Measurements from ENCODE around the gene PAPPA2. TPM values are rescaled to one million over a fixed set of nuclear protein-coding genes. Genes with fewer than 3 reads are reported as not detected.

The PAPPA2 gene
- total RNA-seq, 1 donor from 2014 or later, result 0.50 TPM

DNA sequence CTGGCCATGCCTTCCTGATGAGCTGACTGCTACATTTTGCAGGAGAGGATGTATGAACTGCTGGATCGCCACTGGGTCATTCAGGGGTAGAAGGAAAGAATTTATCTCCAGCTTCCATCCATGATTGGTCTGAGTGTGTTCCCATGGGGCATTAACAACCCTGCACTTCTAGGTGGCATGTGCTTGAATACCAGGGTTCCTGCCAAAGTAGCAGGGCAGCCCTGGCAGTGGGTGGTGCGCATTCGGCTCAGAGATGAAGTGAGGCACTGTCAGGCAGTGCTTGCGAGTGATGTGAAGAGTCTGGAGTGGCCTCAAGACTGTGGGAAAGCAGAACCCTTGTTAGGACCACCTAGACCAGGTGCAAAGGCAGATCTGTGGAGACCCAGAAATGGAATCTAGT lies 406.6 kb downstream of the PAPPA2 start:
- TF ChIP-seq, protein P1, sequence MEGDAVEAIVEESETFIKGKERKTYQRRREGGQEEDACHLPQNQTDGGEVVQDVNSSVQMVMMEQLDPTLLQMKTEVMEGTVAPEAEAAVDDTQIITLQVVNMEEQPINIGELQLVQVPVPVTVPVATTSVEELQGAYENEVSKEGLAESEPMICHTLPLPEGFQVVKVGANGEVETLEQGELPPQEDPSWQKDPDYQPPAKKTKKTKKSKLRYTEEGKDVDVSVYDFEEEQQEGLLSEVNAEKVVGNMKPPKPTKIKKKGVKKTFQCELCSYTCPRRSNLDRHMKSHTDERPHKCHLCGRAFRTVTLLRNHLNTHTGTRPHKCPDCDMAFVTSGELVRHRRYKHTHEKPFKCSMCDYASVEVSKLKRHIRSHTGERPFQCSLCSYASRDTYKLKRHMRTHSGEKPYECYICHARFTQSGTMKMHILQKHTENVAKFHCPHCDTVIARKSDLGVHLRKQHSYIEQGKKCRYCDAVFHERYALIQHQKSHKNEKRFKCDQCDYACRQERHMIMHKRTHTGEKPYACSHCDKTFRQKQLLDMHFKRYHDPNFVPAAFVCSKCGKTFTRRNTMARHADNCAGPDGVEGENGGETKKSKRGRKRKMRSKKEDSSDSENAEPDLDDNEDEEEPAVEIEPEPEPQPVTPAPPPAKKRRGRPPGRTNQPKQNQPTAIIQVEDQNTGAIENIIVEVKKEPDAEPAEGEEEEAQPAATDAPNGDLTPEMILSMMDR (IDR thresholded peaks at IDR 0.05), result no peak
- Histone ChIP-seq H3K9me3 (no peaks in the 10 kb centered on the region), H3K36me3 (no peaks in the 10 kb centered on the region), H3K4me3 (no peak overlapping the region), H3K4me1 (no peaks in the 10 kb centered on the region), H3K27ac (no peak overlapping the region), H3K27me3 (ENCODE audit: low read depth) (no peaks in the 10 kb centered on the region)
- intact Hi-C loops (cut with DNase I), result no loop called here
- ATAC-seq (peak in 1 of 2 donors; percentile 23), DNase-seq (no peak)

DNA sequence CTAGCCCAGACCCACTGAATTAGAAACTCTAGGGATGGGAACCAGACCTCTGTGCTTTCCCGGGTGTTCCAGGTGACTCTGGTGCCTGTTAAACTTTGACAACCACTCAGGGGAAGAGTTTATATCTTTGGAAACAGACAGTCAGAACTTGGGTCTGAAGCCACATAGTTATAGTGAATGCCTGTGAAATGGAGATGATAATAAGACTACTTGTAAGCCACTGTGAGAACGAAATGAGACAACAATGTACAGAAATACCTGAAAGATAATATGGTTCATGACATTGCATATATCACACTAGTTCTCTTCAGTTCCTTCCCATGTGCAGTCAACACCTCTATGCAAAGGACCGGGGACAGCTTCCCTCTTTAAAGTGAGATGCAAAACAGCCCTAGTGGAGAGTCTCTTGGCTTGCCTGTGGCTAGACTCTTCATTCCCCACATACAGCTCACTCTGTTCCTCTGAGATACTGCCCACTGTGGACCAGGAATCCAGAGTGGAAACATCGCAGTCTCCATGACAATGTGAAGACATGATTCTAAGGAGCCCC lies 414.1 kb downstream of the PAPPA2 start:
- intact Hi-C loops (cut with DNase I), result no loop called here
- no peaks in the 10 kb centered on the region for H3K27me3 ChIP-seq (ENCODE audit: low read depth)
- TF ChIP-seq, protein P1 (IDR thresholded peaks at IDR 0.05), result no peak
- no peaks in the 10 kb centered on the region for H3K4me1 ChIP-seq
- no peaks in the 10 kb centered on the region for H3K9me3 ChIP-seq
- DNase-seq (no peak), ATAC-seq (no peak)
- no peak overlapping the region for H3K4me3 ChIP-seq
- no peak overlapping the region for H3K27ac ChIP-seq
- no peaks in the 10 kb centered on the region for H3K36me3 ChIP-seq

DNA sequence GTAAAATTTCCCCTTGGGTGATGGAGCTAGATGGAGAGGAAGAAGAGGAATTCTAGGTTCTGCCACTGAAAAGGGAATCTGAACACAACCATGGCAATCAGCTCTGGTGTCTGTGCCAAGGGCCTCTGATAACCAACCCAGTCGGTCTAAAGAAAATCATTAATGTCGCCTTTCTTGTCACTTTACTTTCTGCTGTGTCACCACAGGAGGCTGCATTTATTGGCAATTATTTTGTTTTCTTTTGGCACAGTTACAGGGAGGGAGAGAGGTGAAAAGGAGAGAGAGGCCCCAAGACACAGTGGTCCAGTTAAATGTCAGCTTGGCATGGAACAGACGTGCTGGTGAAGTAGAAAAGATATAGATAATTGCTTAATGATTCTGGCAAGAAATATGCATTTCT lies 414.6 kb downstream of the PAPPA2 start:
- Histone ChIP-seq H3K27ac (no peak overlapping the region), H3K4me3 (no peak overlapping the region), H3K4me1 (no peaks in the 10 kb centered on the region), H3K27me3 (ENCODE audit: low read depth) (no peaks in the 10 kb centered on the region), H3K36me3 (no peaks in the 10 kb centered on the region), H3K9me3 (no peaks in the 10 kb centered on the region)
- TF ChIP-seq, protein P1 (IDR thresholded peaks at IDR 0.05), result no peak
- ATAC-seq, result no peak
- no peak for DNase-seq
- intact Hi-C loops (cut with DNase I), result no loop called here

DNA sequence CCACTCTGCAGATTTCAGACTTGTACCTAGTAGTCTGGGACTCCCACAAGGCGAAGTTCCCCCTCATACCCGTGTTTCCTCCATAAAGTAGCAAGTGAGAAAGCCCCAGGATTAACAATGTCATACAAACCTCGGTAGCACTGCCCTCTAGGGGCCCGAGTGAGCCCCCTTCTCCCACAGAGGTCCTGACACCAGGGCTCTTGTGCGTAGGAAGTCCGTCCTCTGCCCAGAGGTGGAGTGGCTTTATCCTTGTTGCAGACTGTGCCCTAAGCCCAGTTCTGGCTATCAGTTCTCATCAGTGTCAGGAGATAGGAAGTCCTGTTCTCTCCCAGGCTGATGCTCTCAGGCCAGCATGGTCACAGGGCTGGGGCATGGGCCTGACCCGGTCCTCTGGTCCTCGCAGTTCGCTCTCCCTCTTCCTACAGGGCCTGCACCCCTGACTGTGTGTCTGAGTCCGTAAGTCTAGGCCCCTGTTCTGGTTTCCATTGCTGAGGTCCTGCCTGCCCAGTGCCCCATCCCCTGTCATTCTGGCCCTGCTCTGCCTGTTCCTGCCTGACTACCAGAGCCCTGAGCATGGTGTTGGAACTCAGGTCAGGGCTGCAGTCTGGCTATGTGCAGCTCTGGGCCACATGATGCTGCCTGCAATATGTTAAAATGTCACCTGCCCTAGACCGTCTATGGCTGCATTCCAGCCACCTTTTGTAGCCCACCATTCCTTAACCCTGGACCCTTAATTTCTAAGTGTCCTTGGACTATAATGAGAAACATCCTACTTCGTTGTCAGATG lies 416.0 kb downstream of the PAPPA2 start:
- H3K36me3 ChIP-seq, result no peaks in the 10 kb centered on the region
- H3K9me3 ChIP-seq, result no peaks in the 10 kb centered on the region
- no peaks in the 10 kb centered on the region for H3K27me3 ChIP-seq (ENCODE audit: low read depth)
- ATAC-seq (no peak), DNase-seq (no peak)
- intact Hi-C loops (cut with DNase I), result no loop called here
- TF ChIP-seq, protein P1 (IDR thresholded peaks at IDR 0.05), result no peak
- H3K4me1 ChIP-seq, result no peaks in the 10 kb centered on the region
- no peak overlapping the region for H3K27ac ChIP-seq
- H3K4me3 ChIP-seq, result no peak overlapping the region

DNA sequence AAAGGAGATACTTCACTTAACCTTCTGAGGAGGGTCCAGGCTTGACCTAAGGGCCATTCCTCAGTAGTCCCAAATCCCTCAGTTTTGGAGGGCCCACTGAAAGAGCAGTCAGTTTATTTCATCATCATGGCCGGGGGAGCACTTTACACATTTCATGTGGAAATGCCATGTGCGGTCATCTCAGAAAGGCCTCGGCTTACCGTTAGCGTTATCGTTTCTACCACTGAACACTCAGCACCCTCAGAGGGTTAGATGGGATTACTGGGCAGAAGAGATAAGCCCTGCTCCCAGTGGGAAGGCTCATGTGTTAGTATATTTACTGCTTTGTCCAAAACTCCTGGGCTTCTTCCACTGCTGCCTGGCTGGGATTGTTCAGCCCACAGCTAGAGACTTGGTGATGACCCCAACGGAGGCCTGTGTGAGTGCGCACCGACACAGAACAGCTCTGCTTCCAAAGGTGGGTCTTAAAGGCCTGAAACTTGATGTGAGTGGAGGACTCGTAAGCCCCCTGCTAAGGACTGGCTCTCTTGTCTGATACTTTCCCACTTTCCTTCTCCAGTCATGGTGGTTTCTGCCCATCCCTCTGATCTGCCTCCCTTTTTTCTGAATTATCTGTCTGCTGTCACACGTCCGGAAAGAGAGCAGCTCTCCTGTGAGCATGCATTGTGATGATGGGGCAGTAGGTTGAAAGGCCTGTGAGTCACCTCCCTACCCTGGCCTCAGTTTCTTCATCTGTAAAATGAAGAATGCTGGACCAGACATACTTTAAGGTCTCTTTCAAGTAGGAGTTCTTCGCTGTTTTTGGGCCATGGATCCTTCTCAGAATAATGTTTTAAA lies 417.0 kb downstream of the PAPPA2 start:
- Histone ChIP-seq H3K4me3 (no peak overlapping the region), H3K36me3 (no peaks in the 10 kb centered on the region), H3K27ac (no peak overlapping the region), H3K4me1 (no peaks in the 10 kb centered on the region), H3K27me3 (ENCODE audit: low read depth) (no peaks in the 10 kb centered on the region), H3K9me3 (no peaks in the 10 kb centered on the region)
- ATAC-seq (no peak), DNase-seq (no peak)
- TF ChIP-seq, protein P1 (IDR thresholded peaks at IDR 0.05), result no peak
- intact Hi-C loops (cut with DNase I), result no loop called here

All from lower lobe of right lung (tissue), 2 donors.